A549 treated with DMSO at 1 μM for 4 hours (cell line): ENCODE data around the gene RHOBTB1. TPM values are rescaled to one million over a fixed set of nuclear protein-coding genes. Genes with fewer than 3 reads are reported as not detected.

Source experiments
- total RNA-seq: library from RNA; stranded (reverse); fragments of 200-300 nt; extraction: Qiagen RNA extraction; gene quantifications from 5 replicates; pipeline ENCODE4 v1.2.3, GENCODE V29; 2022; ENCODE audit warnings: low read depth

Gene RHOBTB1
- 5.1 to 7.1 TPM (median 7.0 TPM) in 5 replicates for total RNA-seq

GRCh38 chr10:60944058-60944909 lies at the start of gene RHOBTB1:
Gene RHOBTB1, minus strand, starts transcription at chr10:60944185. Its CDS starts 32,643 bp downstream, at chr10:60911542.

Other genes with a start within 250 kb of the RHOBTB1 start
- gene CDK1, start 165.7 kb downstream of the RHOBTB1 start, total RNA-seq = 86.1 to 108 TPM (median 88.6 TPM) in 5 replicates